Measurements from ENCODE around the gene FAT1.

Gene FAT1

DNA sequence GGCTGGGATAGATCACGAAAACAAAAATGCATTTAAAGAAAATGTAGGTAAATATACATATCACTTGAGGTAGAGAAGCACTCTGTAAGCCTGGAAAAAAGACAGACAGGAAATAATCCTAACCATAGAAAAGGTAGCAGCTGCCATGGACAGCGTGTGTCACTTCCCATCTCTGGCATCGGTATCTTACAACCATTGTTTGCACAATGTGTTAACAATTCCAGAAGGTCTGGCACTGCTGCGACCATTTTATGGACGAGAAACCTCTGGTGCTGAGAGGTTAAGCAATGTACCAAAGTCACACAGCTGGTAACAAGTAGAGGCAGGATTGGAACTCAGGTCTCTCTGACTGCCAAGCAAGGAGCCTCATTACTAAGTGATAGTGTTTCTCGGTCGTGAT, 166.6 kb downstream of the FAT1 start:
- no peak for DNase-seq

DNA sequence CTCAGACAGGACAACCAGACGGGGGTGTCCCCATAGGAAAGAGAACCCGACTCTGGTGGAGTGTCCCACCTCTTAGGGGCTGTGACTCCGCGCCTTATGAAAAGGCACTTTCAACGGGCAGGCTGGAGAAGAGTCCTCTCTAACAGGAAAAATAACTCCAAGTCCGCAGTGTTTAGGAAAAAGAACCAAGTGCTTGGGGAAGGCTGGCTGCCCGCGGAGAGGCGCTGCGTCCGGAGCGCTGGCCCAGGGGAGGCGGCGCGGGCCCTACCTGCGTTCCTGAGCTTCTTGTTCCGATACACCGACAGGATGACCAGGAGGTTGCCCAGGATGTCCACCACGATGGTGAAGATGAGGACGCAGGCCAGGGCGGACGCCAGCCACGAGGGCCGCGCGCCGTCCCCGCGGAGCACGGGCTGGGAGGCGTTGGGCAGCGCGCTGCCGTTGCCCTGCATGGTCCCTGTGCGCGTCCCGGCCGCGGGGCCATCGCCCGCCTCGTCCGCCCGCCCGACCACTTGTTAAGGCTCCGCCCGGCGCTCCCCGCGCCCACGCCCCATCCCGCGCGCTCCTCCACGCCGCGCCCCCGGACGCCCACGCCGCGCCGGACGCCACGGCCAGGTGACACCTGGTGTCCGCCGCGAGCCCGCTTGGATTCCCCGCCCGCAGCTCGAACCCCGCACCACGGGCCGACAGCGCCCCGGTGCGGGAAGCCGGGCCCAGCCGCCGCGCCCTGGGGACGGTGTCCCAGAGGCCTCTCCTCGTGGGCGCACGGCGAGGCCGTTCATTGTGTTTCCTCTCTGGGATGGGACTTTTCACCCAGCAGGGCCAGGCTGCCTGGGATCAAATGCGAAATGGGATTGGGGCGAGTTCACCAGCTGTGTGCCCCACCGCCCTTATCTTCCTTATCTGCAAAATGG, 168.5 kb downstream of the FAT1 start, which contains the start of gene MTNR1A:
Gene MTNR1A (minus strand): TSS at position 654 of the 914 bp plus-strand sequence. CDS start 202 bp downstream, at position 452.
- DNase-seq = no peak

DNA sequence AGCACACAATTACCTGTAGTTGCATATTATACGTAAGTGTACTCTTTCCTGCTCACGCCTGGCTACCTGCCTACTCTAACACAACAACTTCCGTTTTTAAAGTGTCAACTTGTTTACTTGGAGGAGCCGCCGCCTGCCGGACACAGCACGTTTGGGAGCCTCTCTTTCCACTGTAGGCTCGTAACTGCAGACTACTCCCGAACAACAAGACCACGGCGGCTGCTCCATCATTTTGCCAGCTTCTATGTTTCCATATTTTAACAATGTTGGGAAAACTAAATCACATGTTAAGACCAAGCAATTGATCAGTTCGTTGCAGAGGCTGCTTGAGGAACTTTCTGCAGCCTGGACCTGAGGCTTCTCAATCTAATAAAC, 169.1 kb downstream of the FAT1 start:
- DNase-seq = no peak

- no peak for DNase-seq
Observed at GRCh38 chr4:186553717-186554116, 169.9 kb downstream of the FAT1 start.

DNA sequence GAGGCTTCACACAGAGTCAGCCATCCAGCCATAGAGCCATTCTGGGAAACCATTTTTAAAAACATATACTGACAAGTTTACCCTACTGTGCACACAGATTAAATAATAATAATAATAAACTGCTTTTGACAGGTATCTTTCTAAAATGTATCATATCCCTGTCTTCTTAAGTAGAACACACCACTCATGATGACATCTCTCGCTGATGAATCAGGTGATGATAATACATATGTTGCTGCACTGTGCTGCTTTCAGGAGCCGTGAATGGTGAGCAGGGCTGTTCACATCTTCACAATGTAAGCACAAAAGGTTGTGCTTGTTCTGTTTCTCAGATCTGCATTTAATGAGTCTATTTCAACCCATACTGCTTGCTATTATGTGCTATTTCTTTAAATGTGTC, 171.8 kb downstream of the FAT1 start:
- DNase-seq = no peak

GRCh38 chr4:186545436-186545835, 178.2 kb downstream of the FAT1 start:
- no peak for DNase-seq

GRCh38 chr4:186543206-186543605, 180.4 kb downstream of the FAT1 start:
- DNase-seq = no peak

- no peak for DNase-seq
Observed at GRCh38 chr4:186541801-186542200, 181.9 kb downstream of the FAT1 start.

- no peak for DNase-seq
Observed at GRCh38 chr4:186537843-186538521, 185.7 kb downstream of the FAT1 start.
